ENCODE data around the gene KLKB1.

The KLKB1 gene

GRCh38 chr4:186227221-186227620 is at the start of gene KLKB1:
Gene KLKB1, plus strand, starts transcription at chr4:186227507. Its CDS starts 689 bp downstream, at chr4:186228196.
- Mint-ChIP-seq H3K36me3 (peaks cover 24% of the 10 kb centered on the region), H3K4me1 (no peaks in the 10 kb centered on the region), H3K9me3 (peaks cover 22% of the 10 kb centered on the region), H3K27me3 (no peaks in the 10 kb centered on the region), H3K27ac (no peak within 1 kb of the TSS), H3K4me3 (no peak within 1 kb of the TSS)
- no peak for ATAC-seq

- H3K4me1 Mint-ChIP-seq: peaks cover 29% of the 10 kb centered on the region
- peaks cover 7% of the 10 kb centered on the region for H3K36me3 Mint-ChIP-seq
- no peak overlapping the region for H3K4me3 Mint-ChIP-seq
- peaks cover 37% of the 10 kb centered on the region for H3K27me3 Mint-ChIP-seq
- no peak for ATAC-seq
- H3K27ac Mint-ChIP-seq: no peak overlapping the region
- peaks cover 5% of the 10 kb centered on the region for H3K9me3 Mint-ChIP-seq
Observed at GRCh38 chr4:186188107-186188506, 39.2 kb upstream of the KLKB1 start.

DNA sequence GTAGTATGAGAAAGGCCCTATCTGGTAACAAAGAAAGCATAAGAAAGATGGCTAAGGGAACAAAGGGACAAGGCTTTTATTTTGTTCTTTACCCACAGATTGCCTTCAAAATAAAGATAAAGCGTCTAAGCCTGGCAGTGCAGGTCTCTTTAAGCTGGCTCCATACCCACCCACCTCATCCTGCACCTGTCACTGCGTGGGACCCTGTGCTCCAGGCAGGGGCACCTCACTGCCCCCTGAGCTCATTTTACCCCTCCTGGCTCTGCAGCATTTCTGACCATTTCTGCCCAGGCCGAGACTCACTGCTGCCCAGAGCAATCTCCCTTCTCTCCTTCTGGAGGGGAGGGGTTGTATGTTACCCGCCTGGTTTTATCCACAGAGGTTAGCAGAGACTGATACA is 37.7 kb upstream of the KLKB1 start:
- Mint-ChIP-seq H3K4me1 (peaks cover 32% of the 10 kb centered on the region), H3K36me3 (peaks cover 6% of the 10 kb centered on the region), H3K27ac (peak overlapping the region; percentile 95), H3K27me3 (peaks cover 22% of the 10 kb centered on the region), H3K9me3 (peaks cover 5% of the 10 kb centered on the region), H3K4me3 (no peak overlapping the region)
- ATAC-seq: no peak

DNA sequence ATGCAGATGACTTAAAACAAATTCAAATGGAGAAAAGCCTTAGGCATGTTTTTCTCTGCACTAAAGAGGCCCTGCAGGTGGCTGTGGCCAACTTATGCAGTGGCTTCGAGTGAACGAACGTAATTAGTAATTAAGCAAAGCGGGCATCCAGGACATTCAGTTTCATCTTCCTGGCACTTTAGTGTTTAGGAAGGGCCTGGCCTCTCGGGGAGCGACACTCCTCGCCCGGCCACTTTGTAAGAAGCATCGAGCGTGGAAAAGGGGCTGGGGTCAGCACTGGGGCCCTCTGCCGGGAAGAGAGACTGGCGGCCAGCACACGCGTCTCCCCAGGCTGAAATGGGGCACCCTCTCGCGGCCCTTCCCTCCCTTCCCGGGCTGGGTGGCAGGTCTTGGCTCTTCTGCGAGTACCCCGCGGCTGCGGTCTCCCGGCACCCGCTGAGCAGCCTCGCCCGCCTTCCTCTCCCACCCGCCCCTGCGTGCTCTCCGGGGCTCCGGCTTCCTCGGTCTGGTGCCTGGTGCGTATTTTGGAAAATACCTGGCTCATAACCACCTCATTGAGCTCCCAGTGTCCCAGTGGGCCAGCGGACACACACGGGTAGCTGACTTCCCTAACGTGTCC is 36.6 kb upstream of the KLKB1 start:
- Mint-ChIP-seq H3K36me3 (peaks cover 9% of the 10 kb centered on the region), H3K4me1 (peaks cover 32% of the 10 kb centered on the region), H3K27me3 (peaks cover 12% of the 10 kb centered on the region), H3K9me3 (no peaks in the 10 kb centered on the region), H3K27ac (peak overlapping the region; percentile 95), H3K4me3 (peak overlapping the region; percentile 97)
- peak; percentile 64 for ATAC-seq

DNA sequence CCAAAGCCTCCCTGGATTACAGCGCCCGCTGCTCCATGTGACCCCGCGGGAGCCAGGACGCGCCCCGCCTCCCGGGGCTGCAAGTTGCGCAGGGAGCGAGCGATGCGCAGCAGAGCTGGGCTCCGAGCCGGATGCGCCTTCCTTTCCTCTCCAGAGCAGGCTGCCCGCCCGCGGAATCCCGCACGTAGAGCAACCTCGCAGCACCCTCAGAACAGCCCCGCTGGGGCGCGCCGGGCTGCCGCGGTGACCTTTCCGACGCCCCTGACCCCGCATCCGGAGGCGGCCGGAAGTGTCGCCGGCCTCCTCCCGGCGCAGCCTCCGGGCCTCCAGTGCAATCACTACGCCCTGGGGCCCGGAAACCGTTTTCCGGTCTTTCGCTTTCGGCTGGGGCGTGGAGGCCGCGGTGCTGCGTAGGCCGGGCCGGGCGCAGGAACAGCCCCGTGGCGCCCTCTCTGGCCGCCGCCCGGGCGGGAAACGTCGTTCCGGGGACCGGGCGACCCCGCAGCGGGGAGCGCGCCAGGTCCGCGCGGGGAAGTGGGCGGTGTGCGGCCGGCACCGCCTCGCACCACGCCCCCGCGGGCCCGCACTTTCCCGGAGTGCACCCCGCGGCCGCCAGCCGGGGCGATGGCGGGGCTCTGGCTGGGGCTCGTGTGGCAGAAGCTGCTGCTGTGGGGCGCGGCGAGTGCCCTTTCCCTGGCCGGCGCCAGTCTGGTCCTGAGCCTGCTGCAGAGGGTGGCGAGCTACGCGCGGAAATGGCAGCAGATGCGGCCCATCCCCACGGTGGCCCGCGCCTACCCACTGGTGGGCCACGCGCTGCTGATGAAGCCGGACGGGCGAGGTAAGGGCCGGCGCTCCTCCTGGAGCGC is 35.9 kb upstream of the KLKB1 start, which contains the start of gene CYP4V2:
TSS of gene CYP4V2 (plus strand) at position 368 of the 866 bp plus-strand sequence. CDS start at position 625, 257 bp downstream.
- peaks cover 32% of the 10 kb centered on the region for H3K4me1 Mint-ChIP-seq
- H3K4me3 Mint-ChIP-seq: peak within 1 kb of the TSS; percentile 97
- peaks cover 4% of the 10 kb centered on the region for H3K27me3 Mint-ChIP-seq
- H3K36me3 Mint-ChIP-seq: peaks cover 16% of the 10 kb centered on the region
- peak within 1 kb of the TSS; percentile 95 for H3K27ac Mint-ChIP-seq
- no peaks in the 10 kb centered on the region for H3K9me3 Mint-ChIP-seq
- peak; percentile 95 for ATAC-seq

GRCh38 chr4:186192066-186192612 is 35.2 kb upstream of the KLKB1 start:
- H3K27me3 Mint-ChIP-seq: no peaks in the 10 kb centered on the region
- peak overlapping the region; percentile 97 for H3K4me3 Mint-ChIP-seq
- no peak for ATAC-seq
- no peaks in the 10 kb centered on the region for H3K9me3 Mint-ChIP-seq
- peaks cover 32% of the 10 kb centered on the region for H3K4me1 Mint-ChIP-seq
- peaks cover 23% of the 10 kb centered on the region for H3K36me3 Mint-ChIP-seq
- H3K27ac Mint-ChIP-seq: peak overlapping the region; percentile 95

GRCh38 chr4:186193851-186194250 is 33.5 kb upstream of the KLKB1 start:
- H3K4me1 Mint-ChIP-seq: peaks cover 32% of the 10 kb centered on the region
- ATAC-seq: no peak
- no peaks in the 10 kb centered on the region for H3K27me3 Mint-ChIP-seq
- no peak overlapping the region for H3K4me3 Mint-ChIP-seq
- H3K36me3 Mint-ChIP-seq: peaks cover 26% of the 10 kb centered on the region
- H3K27ac Mint-ChIP-seq: no peak overlapping the region
- H3K9me3 Mint-ChIP-seq: no peaks in the 10 kb centered on the region

GRCh38 chr4:186196063-186196462 is 31.2 kb upstream of the KLKB1 start:
- no peak overlapping the region for H3K27ac Mint-ChIP-seq
- no peak overlapping the region for H3K4me3 Mint-ChIP-seq
- H3K4me1 Mint-ChIP-seq: peaks cover 15% of the 10 kb centered on the region
- no peak for ATAC-seq
- H3K36me3 Mint-ChIP-seq: peaks cover 26% of the 10 kb centered on the region
- H3K27me3 Mint-ChIP-seq: no peaks in the 10 kb centered on the region
- no peaks in the 10 kb centered on the region for H3K9me3 Mint-ChIP-seq

- no peak overlapping the region for H3K27ac Mint-ChIP-seq
- no peaks in the 10 kb centered on the region for H3K27me3 Mint-ChIP-seq
Observed at GRCh38 chr4:186200516-186200915, 26.8 kb upstream of the KLKB1 start.

GRCh38 chr4:186201010-186201409 is 26.3 kb upstream of the KLKB1 start:
- peaks cover 7% of the 10 kb centered on the region for H3K4me1 Mint-ChIP-seq
- H3K9me3 Mint-ChIP-seq: peaks cover 2% of the 10 kb centered on the region
- no peak overlapping the region for H3K27ac Mint-ChIP-seq
- H3K4me3 Mint-ChIP-seq: no peak overlapping the region
- no peaks in the 10 kb centered on the region for H3K27me3 Mint-ChIP-seq
- no peak for ATAC-seq
- peaks cover 17% of the 10 kb centered on the region for H3K36me3 Mint-ChIP-seq

More at GRCh38 chr4:186200516-186200915, 26.8 kb upstream of the KLKB1 start:
- no peak overlapping the region for H3K4me3 Mint-ChIP-seq
- H3K9me3 Mint-ChIP-seq: peaks cover 2% of the 10 kb centered on the region
- H3K36me3 Mint-ChIP-seq: peaks cover 19% of the 10 kb centered on the region
- peaks cover 7% of the 10 kb centered on the region for H3K4me1 Mint-ChIP-seq
- ATAC-seq: no peak

DNA sequence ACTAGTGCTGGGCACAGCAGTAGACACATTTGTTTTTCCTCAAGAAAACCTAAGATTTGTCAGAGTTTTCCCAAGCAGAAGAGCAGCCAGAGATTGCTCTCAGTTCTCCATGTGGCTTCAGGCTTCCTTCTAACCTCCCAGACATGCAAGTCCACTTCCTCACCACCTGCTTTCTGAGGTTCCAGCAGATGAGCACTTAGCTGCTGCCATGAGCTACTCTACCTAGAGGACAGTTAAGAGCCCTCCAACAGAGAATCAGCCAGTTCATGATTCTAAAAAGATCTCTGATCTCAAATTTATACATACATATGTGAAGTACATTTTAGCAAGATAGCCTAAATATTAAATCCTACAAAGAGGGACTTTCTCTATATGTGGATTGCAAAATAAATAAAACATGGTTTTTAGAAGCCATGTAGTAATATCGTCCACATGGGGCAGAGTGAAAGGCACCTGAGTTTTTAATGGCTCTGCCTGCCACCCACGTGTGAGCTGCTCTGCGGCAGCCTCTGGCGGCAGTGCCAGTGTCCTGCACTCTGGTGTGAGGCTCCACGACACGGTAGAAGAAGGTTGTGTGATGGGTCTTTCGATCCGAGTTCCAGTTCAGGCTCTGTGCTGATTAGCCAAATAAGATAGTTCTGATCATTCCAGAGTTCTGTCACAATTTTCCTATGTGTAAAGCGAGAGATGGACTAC is 25.6 kb upstream of the KLKB1 start:
- peaks cover 7% of the 10 kb centered on the region for H3K4me1 Mint-ChIP-seq
- H3K4me3 Mint-ChIP-seq: no peak overlapping the region
- no peak overlapping the region for H3K27ac Mint-ChIP-seq
- ATAC-seq: peak; percentile 94
- peaks cover 2% of the 10 kb centered on the region for H3K9me3 Mint-ChIP-seq
- H3K27me3 Mint-ChIP-seq: no peaks in the 10 kb centered on the region
- peaks cover 13% of the 10 kb centered on the region for H3K36me3 Mint-ChIP-seq

GRCh38 chr4:186202490-186203140 is 24.7 kb upstream of the KLKB1 start:
- Mint-ChIP-seq H3K4me3 (no peak overlapping the region), H3K27me3 (no peaks in the 10 kb centered on the region), H3K36me3 (peaks cover 5% of the 10 kb centered on the region), H3K9me3 (peaks cover 2% of the 10 kb centered on the region), H3K27ac (no peak overlapping the region), H3K4me1 (peaks cover 7% of the 10 kb centered on the region)
- ATAC-seq: no peak

DNA sequence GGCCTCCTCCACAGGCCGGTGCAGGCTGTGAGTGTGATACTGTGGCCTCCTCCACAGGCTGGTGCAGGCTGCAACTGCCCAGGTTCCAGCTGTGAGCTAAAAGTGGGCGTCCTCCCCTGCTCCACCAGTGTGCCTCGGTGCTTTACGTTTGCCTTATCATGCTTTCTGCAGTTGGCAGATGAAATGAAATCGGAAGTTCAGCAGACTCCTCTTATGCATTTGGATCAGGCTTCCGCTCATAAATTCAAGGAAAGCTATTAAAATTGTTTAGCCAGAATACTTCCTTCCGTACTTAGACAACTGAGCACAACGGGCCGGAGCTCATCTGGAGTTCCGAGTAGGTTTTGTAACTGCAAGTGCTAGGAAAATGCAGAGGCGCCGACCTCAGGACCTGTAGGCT is 23.9 kb upstream of the KLKB1 start:
- peaks cover 5% of the 10 kb centered on the region for H3K36me3 Mint-ChIP-seq
- ATAC-seq: no peak
- no peaks in the 10 kb centered on the region for H3K27me3 Mint-ChIP-seq
- H3K4me3 Mint-ChIP-seq: no peak overlapping the region
- no peak overlapping the region for H3K27ac Mint-ChIP-seq
- peaks cover 2% of the 10 kb centered on the region for H3K9me3 Mint-ChIP-seq
- H3K4me1 Mint-ChIP-seq: peaks cover 7% of the 10 kb centered on the region

GRCh38 chr4:186204103-186204559 is 23.2 kb upstream of the KLKB1 start:
- ATAC-seq: no peak
- Mint-ChIP-seq H3K9me3 (peaks cover 8% of the 10 kb centered on the region), H3K27ac (no peak overlapping the region), H3K27me3 (no peaks in the 10 kb centered on the region), H3K4me1 (peaks cover 7% of the 10 kb centered on the region), H3K36me3 (peaks cover 12% of the 10 kb centered on the region), H3K4me3 (peak overlapping the region; percentile 53)
